GM10847 (cell line): ENCODE results near the gene TIMD4.

Experiments used
- POLR2A ChIP-seq: IDR thresholded peaks from 2 replicates; pipeline ENCODE4 v1.6.1; 2011; ENCODE audit not compliant: insufficient read length; ENCODE audit errors: extremely low read depth

The TIMD4 gene

DNA sequence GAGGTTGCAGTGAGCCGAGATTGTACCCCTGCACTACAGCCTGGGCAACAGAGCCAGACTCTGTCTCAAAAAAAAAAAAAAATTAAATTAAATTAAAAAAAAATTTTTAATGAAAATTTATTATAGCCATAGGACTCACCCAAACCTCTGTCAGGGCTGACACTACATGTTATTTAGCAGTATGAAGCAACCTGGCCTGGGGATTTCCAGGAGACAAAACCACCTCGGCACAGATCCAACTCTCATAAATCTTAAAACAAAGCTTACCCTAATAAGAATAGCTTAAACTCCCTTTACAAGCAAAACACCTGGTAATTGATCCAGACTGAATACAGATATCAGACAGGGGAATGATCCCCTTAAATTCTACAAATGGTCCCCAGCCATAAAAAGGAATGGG is 74.5 kb downstream of the TIMD4 start:
- no peak for TF ChIP-seq POLR2A

DNA sequence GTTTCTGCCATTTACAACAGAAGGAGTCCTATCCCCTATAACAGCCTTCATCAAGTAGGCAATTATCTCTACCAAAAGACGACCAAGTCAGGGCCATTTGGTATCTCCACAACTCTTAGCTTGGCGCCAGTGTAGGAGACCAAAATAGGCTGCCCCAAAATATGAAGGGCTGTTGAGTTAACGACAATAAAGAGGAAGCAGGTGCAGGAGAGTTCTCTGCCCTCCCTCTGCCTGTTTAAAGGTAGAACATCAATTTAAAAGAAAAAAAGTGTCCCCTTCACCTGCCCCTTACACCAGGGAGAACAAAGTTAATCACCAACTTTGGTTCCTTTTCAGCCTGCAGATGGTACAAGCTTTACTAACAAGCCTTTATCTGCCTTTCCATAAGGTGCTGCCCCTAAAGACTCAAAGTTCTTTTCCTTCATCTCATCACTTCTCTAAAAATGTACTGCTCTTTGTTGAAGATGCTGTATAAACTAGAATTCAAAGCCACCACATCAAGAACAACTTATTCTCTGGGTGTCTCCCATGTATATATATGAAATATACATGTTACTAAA is 79.6 kb downstream of the TIMD4 start:
- no peak for TF ChIP-seq POLR2A

- TF ChIP-seq POLR2A: no peak
Observed at GRCh38 chr5:156879665-156880285, 83.3 kb downstream of the TIMD4 start.

GRCh38 chr5:156871212-156871611 is 91.8 kb downstream of the TIMD4 start:
- no peak for TF ChIP-seq POLR2A

DNA sequence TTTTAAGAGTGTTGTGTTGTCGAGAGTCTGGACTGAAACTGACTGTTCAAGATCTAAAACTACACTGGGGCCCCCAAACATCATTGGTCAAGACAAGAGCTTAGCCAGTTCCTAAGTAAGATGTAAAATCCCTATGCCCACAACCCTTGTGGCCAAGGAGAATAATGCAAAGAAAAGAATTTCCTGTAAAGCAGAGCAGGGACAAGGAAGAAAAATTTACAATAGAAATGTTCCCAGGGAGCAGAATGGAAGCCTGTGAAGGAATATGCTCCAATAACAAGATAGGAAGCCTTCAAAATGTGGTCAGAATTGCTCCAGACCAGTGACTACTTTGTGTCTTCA is 92.6 kb downstream of the TIMD4 start:
- no peak for TF ChIP-seq POLR2A
